Fibroblast of the aortic adventitia (primary cell): ENCODE results near the gene SUPT20H. TPM values are rescaled to one million over a fixed set of nuclear protein-coding genes. Genes with fewer than 3 reads are reported as not detected.
A peak's percentile ranks its signal among the peaks of the same experiment; 100 is the strongest.

Experiments
- DNase-seq: peaks from one replicate; pipeline ENCODE4 v3.0.0-alpha.2; 2010; ENCODE audit warnings: low read depth
- H3K4me3 ChIP-seq: 2 replicates; pipeline ENCODE4 v1.5.1; 2011; ENCODE audit warnings: low read depth, mild to moderate bottlenecking, control low read depth, low read length, moderate library complexity
- total RNA-seq: library from RNA; depleted of rRNA; stranded (reverse); fragments of >200 nt; gene quantifications from 2 replicates; pipeline ENCODE4 v1.2.3, GENCODE V29; 2012; ENCODE audit warnings: low replicate concordance
- TF ChIP-seq, protein P1 (sequence below): IDR thresholded peaks from 2 replicates; pipeline ENCODE4 v1.5.1; 2011; ENCODE audit warnings: mild to moderate bottlenecking, low read length, control low read depth, inconsistent platforms; ENCODE audit not compliant: insufficient read depth

Gene SUPT20H
- total RNA-seq, 1 donor: 69.4 TPM

DNA sequence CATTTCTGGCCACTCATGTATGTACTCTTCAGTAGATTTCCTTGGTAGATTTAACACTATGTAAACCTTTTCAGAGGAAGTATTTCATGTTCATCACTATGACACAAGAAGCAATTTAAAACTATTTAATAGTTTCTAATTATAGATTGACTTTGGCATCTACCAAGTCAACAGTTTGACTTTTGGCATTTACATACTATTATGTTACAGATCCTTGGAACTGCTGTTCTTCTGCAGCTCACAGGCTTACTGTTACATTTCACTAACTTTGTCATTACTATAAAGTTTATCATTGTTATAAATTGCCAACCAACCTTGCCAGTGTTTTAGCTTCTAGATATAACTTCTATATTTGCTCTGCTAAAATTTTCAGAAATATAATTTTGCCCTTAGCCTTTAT lies 18.7 kb downstream of the SUPT20H start:
- no peak for DNase-seq
- TF ChIP-seq, protein P1, sequence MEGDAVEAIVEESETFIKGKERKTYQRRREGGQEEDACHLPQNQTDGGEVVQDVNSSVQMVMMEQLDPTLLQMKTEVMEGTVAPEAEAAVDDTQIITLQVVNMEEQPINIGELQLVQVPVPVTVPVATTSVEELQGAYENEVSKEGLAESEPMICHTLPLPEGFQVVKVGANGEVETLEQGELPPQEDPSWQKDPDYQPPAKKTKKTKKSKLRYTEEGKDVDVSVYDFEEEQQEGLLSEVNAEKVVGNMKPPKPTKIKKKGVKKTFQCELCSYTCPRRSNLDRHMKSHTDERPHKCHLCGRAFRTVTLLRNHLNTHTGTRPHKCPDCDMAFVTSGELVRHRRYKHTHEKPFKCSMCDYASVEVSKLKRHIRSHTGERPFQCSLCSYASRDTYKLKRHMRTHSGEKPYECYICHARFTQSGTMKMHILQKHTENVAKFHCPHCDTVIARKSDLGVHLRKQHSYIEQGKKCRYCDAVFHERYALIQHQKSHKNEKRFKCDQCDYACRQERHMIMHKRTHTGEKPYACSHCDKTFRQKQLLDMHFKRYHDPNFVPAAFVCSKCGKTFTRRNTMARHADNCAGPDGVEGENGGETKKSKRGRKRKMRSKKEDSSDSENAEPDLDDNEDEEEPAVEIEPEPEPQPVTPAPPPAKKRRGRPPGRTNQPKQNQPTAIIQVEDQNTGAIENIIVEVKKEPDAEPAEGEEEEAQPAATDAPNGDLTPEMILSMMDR: no peak
- no peak overlapping the region for H3K4me3 ChIP-seq

DNA sequence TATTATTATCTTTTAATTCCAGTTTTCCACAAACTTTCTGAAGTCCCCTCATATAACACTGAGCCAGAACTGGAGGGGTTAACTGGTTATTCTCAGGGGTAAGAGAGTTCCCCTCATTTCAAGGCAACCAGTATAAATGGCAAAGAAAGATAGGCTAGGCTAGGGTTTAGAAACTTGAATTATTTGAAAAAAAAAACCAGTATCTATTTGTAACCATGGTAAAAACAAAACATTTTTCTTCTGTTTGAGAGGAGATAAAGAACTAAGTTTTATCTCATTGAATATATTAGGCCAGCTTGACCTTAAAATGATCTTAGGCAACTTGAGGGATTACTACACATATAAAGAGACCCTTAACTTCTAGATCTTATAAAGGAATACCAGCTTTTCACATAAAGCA lies 19.6 kb downstream of the SUPT20H start:
- no peak for DNase-seq
- no peak overlapping the region for H3K4me3 ChIP-seq
- TF ChIP-seq, protein P1: no peak

DNA sequence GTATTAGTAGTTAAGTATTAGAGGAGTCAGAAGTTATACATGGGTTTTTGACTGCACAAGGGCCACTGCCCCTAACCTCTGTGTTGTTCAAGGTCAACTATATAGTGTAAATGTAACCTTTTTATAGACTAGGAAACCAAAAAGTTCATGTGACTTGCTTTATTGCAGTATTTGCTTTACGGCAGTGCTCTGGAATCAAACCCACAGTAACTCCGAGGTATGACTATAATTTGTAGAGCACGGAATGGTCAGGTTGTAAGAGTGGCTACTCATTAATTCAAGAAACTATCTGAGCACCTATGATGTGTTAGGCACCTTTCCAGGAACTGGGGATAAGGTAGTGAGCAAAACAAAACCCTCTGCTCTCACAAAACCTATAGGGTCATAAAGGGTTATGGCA lies 22.2 kb downstream of the SUPT20H start:
- DNase-seq: no peak
- H3K4me3 ChIP-seq: no peak overlapping the region
- TF ChIP-seq, protein P1: no peak

DNA sequence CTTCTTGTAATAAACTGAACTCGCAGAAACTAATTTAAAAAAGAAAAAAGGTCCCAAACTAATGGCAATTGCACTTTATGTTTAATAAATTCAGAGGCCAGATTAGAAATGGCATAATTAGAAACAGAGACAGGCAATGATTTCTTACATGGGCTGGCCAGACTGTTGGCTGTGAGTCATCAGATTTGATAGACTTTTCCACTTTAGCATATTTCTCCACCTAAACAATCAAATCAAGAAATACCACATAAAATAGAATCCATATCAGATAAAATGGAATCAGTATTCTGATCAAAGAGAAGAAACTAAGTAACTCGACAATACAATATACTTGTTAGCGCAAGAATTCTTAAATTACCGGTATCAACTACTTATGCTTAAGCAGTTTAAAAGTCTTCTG lies 29.9 kb downstream of the SUPT20H start:
- no peak overlapping the region for H3K4me3 ChIP-seq
- peak; percentile 47 for DNase-seq
- TF ChIP-seq, protein P1: no peak

DNA sequence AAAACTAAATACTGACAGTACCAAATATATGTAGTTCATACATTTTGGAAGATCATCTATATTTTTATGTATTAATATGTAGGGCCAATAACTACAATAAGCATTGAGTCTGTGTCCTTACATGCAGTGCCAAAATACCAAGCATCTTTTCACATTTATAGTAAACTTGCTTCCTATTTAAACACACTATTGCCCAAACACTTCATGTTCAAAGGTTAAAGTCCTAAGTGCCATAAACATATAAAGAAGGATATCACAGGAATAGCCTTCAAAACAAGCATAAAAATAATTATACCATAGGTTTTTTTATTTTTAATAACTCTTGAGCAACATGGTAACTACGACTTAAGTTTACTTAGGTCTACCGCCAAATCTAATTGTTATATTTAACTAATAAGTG lies 31.8 kb downstream of the SUPT20H start:
- H3K4me3 ChIP-seq: no peak overlapping the region
- TF ChIP-seq, protein P1: no peak
- no peak for DNase-seq

DNA sequence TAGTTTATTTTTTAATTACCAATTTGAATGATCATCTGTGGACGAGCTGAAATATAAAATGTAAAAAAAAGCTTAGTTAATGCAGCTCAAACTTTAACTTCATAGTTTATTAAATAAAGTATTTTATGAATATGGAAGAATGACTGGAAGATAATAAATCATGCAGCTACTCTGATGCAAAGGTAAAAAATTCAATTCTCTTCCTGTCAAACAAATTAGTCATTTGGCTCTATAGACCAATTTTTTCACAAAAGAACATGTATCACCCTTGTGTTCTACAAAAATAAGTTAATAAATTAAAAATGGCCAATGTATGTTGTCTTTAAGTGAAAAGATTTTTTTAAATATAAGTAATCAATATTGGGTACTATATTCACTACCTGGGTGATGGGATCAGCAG lies 32.7 kb downstream of the SUPT20H start:
- TF ChIP-seq, protein P1: no peak
- no peak overlapping the region for H3K4me3 ChIP-seq
- DNase-seq: no peak

DNA sequence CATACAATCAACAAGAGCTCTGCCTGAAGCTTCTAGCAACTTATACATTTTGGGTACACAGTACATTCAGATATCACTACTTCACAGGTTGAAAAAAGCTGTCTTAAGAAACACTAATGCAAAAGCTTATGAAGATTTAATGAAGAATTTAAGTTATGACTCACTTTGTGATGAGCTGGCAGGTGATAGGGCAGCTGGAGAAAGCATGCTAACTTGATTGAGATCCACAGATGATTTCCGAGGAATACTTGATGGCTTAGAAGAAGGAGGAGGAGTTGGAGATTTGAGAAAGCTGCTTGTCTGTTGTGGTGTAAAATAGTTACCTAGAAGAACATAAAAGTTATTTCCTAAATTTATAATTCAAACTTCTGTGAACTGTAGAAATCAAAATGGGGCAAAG lies 35.6 kb downstream of the SUPT20H start:
- TF ChIP-seq, protein P1: no peak
- no peak overlapping the region for H3K4me3 ChIP-seq
- peak; percentile 11 for DNase-seq
